HG03439 (cell line): ENCODE measurements around the gene TRAF3.
"Not testable (repeated sequence)": the region's sequence is repeated elsewhere in the genome, so short reads cannot be mapped to it uniquely, and the experiment has no call there.

ENCODE experiments used
- ATAC-seq: cut with Tn5 transposase; IDR thresholded peaks from one replicate; pipeline ENCODE4 v1.9.1; 2021; ENCODE audit warnings: mild to moderate bottlenecking, moderate library complexity; ENCODE audit not compliant: unreplicated experiment

Gene TRAF3

DNA sequence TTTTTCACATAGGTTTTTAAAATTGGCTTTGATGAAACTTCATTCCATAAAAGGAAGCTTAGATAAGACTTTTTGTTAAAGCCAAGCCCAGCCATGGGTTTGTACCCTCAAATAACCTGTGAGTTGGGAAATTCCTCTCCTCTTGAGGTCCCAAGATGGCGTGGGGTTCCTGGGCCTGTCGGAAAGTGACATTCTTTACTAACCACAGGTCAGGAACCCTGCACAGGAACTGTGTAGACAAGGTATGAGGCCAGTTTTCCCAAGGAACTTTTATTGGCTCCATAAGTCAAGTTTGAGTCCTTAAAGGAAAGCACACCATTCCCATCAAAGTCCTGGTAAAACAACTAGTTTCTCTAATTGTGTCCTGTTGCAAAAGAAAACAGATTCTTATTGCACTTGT is 80.2 kb downstream of the TRAF3 start:
- no peak for ATAC-seq

DNA sequence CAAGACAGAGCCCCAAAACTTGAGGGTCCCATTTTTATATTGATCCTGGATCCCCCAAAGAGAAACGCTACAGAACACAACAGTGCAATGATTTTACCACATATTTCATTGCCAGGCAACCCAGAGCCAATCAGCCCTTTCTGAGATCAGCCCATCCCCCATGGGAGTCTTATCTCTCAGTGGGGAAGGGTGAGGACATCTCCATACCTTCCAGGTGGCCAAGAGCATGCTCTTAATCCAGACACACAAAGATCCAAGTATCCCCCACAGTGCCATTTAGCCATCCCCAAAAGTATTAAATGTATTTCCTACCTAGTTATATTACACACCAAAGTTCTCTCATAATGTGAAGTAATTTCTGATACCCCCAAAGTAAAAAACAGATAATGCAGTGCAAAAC is 82.7 kb downstream of the TRAF3 start:
- ATAC-seq: no peak

DNA sequence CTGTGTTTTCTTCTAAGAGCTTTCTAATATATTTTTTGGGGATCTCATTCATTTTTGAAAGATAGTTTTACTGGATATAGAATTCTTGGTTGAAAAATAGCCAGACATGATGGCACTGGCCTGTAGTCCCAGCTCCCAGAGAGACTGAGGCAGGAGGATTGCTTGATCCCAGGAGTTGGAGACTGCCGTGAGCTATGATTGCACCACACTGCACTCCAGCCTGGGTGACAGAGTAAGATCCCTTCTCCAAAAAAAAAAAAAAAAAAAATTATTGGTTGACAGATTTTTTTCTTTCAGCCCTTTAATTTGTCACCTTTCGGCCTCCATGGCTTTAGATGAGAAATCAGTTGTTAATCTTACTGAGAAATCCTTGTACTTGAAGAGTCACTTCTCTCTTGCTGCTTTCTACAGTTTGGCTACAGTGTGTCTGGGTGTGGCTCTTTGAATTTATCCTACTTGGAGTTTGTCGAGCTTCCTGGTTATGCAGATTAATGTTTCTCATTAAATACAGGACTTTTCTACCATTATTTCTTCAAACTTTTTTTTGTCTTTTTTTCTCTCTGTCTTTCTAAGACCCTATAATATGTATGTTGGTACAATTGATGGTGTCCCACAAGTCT is 85.0 kb downstream of the TRAF3 start:
- ATAC-seq: no peak

DNA sequence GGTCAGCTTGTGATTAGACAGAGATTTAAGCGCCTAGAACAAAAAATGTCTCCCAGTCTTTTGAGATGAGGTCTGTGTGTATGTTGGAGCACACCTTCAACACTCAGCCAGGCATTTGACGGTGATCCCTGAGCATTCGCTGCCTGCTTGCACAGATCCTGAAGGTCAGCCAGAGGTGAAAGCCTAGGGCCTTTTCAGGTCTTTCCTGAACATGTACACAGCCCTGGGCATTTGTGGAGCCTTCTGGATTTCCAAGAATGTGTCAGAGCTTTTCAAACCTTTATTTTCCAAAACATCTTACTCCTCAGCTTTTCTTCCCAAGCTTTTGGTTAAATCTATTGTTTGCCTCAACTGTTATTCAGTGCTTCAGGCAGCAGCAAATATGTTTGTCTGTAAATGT is 86.1 kb downstream of the TRAF3 start:
- no peak for ATAC-seq

DNA sequence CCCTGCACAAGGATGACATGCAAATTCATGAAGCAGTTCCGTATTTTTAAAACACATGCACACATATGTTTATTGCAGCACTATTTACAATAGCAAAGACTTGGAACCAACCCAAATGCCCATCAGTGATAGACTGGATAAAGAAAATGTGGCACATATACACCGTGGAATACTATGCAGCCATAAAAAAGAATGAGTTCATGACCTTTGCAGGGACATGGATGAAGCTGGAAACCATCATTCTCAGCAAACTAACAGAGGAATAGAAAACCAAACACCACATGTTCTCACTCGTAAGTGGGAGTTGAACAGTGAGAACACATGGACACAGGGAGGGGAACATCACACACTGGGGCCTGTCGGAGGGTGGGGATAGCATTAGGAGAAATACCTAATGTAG is 88.7 kb downstream of the TRAF3 start:
- not testable (repeated sequence) for ATAC-seq

DNA sequence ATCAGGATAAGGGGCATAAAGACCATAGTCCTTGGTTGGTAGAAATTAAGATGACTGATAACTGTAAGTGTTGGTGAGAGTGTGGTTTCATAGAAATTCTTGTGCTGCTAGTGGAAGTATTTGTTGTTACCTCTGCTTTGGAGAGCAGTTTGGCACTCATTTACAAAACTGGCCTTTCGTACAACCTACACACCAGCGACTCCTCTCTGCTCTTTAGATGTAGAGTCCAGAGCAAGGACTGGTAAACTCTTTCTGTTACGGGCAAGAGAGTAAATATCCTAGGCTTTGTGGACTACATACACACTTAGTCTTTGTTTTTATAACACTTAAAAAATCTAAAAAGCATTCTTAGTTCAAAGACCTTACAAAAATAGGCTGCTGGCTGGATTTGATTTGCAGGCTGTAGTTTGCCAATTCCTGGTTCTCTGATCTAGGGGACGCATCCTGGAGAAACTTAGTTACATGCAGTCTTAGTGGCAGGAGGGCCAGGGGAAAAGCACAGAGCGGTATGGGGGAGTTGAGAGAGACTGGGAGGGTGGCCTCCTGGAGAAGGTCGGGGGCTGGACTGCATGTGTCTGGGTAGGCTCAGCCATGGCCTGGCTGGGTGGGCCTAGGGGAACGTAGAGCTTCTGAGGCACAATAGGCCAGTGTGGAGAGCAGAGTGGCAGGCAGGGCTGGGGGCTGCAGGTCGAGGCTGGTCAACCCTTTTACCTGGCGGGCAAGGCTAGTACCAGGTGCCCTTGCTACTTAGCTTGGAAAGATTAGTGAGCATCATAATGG is 89.9 kb downstream of the TRAF3 start:
- ATAC-seq: no peak

DNA sequence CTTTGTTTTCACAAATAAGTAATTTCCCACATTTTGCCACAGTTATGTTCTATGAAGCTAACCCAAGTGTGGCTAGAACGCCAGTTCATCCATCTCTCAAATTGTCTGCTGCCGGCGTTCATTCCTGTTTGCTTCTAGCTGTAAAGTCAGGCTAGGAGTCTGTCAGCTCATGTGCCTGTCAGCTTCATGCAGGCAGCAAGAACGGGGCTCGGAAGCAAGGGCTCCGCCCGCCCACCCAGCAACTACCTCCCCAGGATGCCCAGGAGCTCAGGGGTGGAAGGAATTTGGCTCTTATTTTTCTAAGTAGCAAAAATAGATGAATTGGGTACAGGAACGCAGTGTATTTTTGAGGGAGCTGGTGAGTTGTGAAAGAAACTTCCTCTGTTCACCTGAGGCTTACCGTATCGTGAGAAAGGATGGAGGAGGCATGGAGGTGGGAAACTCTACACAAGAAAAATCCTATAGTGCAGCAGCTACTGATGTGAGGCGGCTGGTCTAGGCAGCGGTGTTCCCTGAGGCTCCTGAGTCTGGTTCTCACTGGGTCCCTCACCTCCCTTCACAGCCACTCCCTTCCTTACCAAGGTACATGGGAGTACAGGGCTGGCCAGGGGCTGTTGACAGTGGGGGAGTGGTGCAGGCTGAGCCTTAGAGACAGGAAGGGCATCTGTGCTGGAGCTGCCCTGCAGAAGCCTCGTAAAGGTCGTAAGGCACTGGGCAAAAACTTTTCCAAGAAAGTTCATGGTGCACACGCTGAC is 90.8 kb downstream of the TRAF3 start:
- ATAC-seq: no peak

DNA sequence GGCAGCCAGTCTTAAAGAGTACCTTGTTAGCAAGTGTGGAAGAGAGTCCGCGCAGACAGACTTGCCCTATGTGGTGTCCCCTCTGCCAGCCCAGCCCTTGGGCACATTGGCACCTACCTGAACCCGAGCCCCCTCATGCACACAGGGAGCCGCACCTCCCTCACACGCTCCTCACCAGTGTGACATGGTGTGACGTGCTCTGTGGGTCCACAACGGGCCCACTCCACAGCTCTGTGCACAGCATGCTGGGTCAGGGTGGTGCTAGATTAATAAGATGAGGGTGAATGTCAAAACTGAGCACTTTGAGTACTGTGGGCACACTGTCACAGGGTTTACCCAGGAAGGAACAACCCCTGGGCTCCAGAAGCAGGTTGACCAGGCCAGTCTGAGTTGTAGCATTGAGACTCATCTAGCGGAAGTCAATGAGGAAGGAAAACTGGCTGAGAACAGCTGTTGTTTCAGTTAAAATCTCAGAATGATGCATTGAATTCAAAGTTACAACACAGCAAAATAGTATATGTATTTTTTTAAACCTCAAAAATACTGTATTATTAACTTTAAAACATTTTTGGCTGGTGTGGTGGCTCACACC is 91.8 kb downstream of the TRAF3 start:
- ATAC-seq: no peak

DNA sequence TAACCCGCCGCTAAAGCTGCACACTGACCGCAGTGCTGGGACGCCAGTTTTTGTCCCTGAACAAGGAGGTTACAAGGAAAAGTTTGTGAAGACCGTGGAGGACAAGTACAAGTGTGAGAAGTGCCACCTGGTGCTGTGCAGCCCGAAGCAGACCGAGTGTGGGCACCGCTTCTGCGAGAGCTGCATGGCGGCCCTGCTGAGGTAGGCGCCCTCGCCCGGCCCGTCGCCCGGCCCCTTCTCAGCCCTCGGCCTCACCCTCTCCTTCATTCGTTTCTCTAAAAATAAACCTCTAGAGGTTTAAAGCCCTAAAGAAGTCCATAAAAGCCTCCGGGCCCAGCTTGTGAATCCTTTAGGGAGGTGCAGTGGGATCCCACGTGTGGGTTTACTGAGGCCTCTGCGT is 93.0 kb downstream of the TRAF3 start:
- no peak for ATAC-seq

DNA sequence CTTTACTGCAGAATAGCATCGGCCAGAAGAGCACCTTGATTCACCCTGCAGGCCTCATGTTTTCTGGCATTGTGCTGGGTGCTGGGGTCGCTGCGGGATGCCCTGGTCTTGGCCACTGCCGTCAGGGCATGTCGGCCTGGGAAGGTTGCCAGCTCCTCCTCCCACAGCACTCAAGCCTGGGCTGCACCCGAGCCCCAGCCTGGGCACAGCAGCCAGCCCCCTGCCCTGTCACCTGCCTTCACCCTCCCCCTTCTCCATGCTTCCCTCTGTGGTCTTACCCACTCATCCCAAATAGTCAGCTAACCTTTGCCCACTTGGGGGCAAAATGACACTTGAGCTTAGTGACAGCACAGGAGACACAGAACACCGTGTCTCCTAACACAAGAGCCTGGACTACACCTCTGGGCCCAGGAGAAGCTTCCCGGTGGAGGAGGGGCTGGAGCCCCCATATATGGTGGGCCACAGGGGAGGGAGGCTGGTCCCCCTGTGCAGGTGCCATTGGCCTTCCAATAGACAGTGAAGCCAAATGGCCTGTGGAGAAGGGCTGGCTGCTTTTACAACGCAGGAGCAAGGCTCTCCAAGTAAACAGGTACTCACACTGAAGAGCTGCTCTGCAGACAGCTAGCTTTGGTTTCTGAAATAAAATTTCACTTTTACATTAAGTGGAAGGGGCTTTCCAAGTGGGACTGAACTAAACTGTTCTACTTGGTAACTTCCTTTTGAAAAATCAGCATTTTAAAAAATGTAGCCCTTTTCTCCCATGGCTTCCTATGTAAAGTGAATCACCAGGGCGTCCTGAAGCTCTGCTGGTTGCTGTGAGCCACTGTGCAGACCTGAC is 94.0 kb downstream of the TRAF3 start:
- no peak for ATAC-seq

DNA sequence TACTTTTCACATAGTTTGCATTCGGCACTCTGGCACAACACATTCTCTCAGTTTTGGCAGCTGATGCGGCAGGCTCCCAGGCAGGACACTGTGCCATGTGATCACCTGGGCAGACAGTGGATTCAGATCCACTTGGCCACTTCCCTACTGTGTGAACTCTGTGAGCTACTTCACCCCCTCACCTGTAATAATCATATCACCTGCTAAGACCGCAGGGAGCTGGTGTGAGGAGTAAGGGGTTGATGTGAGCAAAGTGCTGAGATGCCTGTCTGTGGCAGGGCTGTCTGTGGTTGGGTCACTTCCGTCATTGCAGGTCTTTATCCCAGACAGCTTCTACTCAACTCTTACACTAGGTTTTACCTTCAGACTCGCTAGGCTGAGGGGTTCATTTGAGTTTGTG is 94.8 kb downstream of the TRAF3 start:
- ATAC-seq: no peak

DNA sequence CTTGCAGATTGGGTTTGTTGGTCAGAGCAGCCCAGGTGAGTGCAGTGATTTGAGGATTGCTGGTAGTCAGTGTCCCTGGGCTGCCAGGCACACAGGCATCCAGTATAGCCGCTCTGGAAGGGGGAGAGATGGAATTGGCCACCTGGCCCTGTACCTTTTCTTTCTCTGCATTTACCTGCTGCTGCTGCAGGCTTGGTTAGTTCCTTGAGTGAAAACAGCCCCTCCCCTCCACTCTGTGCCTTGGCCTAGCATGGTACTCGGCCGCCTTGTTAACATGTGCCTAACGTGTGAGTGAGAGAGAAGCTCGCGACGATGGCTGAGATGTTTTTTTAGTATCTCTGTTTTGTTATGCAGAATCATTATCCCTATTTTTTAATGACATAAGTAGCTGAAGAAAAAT is 95.9 kb downstream of the TRAF3 start:
- no peak for ATAC-seq

DNA sequence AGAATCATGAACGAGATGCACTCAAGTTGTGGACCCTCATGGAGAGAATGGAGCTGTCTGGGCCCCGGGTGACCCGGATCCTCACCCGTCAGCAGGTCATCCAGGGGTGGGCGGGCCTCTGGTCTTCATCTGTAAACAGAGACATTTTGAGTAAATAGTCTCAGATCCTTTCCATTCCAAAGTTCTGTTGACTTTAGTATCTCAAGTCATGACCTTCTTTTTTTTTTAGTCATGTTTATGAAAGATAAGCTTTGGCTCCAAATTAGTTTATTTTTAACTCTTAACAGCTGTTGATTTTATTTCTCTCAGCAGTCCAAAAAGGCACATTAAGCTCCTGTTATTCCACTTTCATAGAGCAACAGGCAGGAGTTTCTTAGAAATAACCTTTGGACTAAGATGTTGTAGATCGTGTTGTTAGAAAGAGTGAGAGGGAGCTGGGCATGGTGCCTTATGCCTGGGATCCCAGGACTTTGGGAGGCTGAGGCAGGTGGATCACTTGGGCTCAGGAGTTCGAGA is 96.4 kb downstream of the TRAF3 start:
- no peak for ATAC-seq

DNA sequence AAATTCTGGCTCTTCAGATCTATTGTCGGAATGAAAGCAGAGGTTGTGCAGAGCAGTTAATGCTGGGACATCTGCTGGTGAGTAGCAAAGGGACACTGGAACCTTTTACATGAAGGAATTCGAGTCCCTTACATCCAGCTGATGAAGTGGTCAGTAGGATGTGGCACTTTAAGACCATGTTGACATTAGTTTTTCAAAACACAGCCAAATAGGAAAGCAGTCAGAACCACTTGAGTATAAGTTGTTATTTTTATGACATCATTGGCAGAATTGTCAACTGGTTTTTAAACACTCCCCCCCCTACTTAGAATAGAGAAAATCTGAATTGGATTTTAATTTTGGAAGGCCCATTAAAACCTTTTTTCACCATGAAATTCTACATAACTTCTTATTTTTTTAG is 98.4 kb downstream of the TRAF3 start:
- no peak for ATAC-seq

DNA sequence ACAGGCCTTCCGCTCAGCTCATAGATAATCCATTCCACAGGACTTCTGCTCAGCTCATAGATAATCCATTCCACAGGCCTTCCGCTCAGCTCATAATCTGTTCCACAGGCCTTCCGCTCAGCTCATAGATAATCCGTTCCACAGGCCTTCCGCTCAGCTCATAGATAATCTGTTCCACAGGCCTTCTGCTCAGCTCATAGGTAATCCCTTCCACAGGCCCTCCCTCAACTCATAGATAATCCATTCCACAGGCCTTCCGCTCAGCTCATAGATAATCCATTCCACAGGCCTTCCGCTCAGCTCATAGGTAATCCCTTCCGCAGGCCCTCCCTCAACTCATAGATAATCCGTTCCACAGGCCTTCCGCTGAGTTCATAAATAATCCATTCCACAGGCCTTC is 100.3 kb downstream of the TRAF3 start:
- ATAC-seq: not testable (repeated sequence)

DNA sequence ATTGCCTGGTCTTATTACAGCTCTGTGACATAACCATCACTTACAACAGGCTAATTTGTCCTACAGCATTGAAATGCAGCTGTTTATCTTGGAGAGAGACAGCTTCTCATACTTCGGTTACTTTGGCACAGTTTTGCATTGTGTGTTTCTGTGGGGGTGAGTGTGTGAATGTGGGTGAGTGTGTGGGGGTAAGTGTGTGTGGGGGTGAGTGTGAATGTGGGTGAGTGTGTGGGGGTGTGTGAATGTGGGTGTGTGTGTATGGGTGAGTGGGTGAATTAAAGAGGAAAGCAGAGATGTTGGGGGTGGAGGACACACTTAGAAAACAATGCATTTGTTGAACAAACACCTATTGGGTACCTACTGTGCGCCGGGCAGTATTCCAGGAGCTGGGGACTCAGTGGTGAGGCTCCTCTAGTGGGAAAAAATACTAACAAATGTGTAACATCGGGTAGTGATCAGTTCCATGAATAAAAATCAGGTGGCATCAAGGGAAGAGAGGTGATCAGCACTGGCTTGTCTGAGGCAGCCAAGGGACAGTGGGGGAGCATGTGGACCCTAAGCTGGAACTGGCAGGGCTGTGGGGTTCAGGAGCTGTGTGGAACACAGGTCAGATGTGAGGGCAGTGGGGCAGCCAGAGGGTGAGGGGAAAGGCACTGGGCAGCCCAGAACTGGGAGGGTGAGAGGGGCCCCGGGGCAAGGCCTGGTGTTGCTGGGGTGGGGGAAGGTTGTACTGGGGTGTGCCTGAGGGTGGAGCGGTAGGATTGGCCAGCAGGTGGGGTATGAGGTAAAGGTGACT is 101.1 kb downstream of the TRAF3 start:
- ATAC-seq: no peak

DNA sequence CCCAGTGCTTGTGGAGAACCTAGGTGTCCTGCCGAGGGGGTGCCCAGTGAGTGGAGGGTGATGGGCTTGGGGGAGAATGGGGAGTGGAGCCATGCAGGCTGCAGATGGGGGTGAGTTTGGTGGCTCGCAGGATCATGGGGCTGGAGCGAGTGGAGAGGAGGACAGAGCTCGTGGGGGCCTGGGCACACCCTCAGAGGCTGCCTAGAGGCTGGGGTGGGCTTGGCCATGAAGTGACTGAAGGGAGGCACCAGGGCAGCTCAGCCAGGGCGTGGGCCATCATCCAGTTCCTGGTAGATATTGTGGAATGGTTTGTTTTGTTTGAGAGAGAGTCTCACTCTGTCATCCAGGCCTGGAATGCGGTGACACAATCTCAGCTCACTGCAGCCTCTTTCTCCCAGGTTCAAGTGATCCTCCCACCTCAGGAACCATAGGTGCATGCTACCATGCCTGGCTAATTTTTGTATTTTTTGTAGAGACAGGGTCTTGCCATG is 101.8 kb downstream of the TRAF3 start:
- ATAC-seq: no peak

DNA sequence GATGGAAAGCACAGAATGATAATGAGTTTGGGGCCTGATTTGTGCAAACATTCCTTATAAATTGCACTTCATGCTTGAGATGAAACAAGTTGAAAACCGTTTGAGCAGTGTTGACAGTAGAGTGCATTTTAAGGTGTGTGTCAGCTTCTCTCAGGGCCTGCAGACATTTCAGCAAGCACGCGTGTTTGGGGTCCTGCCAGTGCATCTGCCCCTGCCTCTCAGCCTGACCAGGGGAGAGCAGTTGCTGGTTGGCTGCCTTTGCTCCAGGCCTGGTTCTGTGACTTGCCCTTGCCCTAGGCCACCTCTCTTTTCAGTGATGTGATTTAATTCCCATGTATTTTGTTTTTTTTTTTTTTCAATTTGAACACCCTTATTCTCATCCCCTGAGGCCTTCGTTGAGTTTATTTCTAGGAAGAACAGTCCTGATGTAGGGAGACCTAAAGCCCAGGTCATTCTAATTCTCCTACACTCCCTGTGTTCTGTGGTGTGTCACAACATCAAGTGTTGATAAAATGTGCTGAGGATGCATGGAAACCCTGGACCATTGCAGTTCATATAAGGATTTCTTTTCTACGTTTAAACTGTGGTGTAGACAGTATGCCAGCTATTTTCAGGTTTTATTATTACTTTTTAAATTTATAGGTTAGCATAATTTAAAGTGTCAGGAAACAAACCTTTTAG is 105.1 kb downstream of the TRAF3 start:
- ATAC-seq: no peak

DNA sequence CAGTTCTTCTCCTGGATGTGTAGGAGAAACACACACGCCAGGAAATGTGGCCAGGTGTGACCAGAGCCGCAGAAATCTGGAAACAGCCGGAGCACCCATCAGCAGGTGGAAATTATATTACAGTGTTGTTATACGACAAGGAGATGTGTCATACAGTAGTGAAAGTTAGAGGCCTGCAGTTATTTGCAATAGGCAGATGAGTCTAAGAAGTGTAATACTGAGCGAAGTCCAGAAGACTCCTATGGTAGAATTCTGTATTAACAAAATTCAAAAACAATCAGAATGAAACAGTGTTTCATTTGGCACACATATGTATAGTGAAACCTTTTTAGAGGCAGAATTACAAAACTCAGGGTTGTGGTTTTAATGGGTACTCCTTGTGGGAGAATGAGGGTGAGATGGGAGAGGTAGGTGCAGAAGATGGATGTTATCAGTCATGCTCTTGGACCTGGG is 105.9 kb downstream of the TRAF3 start:
- ATAC-seq: no peak
